G401 (cell line): ENCODE measurements around the gene DIAPH2. TPM values are rescaled to one million over a fixed set of nuclear protein-coding genes. Genes with fewer than 3 reads are reported as not detected.

Source experiments
- DNase-seq: peaks from one replicate; pipeline ENCODE4 v3.0.0-alpha.2; 2015; ENCODE audit warnings: low spot score
- in situ Hi-C: cut with HindIII; loops from 2 replicates; pipeline ENCODE4 v1.10.0; 2016; ENCODE audit warnings: low sequenced_read_pairs, mixed read lengths
- total RNA-seq: library from RNA; depleted of rRNA; stranded (reverse); fragments of >200 nt; shearing (Covaris generic); gene quantifications from 2 replicates; pipeline ENCODE4 v1.2.3, GENCODE V29; 2014; rRNA removed

The DIAPH2 gene
- total RNA-seq, 1 experiment from 2014 or later: 9.9 TPM

GRCh38 chrX:97637289-97637688 lies 952.6 kb downstream of the DIAPH2 start:
- in situ Hi-C loops: no loop called here

DNA sequence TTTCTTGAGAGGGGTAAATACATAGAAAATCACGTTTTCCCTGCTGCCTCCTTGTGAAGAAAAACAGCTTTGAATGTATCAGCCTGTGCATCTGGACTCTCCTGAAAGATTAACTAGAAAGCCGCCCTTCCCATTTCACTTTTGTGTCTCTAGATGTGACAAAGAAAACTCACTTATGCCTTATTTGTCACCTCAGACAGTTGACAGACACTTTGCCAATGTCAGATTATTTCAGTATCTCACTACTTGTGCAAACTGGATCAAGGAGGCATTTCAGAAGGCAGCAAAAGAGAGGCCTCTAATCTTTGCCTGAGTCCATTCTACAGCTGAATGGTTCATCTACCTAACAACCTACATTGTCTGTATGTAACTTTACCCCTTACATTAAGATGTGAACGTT lies 954.0 kb downstream of the DIAPH2 start:
- no peak for DNase-seq
- in situ Hi-C loops: no loop called here

More at GRCh38 chrX:97637289-97637688, 952.6 kb downstream of the DIAPH2 start:
- DNase-seq: peak; percentile 1

DNA sequence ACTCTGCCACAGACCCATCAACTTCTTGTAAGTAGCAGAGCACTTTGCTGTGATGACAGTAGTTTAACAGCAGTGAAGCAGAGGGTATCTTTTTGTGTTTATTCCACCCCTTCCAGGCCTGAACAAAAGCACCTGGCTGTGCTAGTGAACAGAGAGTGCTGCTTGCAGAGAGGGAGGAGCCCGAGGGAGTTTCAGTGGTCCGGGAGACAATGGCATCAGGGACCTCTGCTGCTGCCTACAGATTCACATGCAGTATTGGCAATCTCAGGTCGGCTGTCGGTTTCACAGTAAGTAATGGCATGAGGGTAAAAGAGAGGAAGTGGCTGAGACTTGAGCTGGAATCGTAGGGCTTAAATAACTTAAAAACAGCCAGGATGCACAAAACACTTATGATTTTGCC lies 954.9 kb downstream of the DIAPH2 start:
- DNase-seq: no peak
- in situ Hi-C loops: no loop called here

Other genes with a start within 250 kb of the DIAPH2 start
- not detected in 2 replicates for gene RPA4, start 199.1 kb downstream of the DIAPH2 start, total RNA-seq